NCI-H460 (cell line): Measurements from ENCODE around the gene CTXN1. TPM values are rescaled to one million over a fixed set of nuclear protein-coding genes. Genes with fewer than 3 reads are reported as not detected.
"Not testable (repeated sequence)": the region's sequence is repeated elsewhere in the genome, so short reads cannot be mapped to it uniquely, and the experiment has no call there.

Experiments
- DNase-seq: peaks from one replicate; pipeline ENCODE4 v3.0.0-alpha.2; 2016; ENCODE audit warnings: low read depth; ENCODE audit errors: extremely low read depth
- total RNA-seq: library from RNA; depleted of rRNA; stranded (reverse); fragments of >200 nt; shearing (Covaris generic); gene quantifications from 2 replicates; pipeline ENCODE4 v1.2.3, GENCODE V29; 2014

The CTXN1 gene
- total RNA-seq, 1 experiment from 2014 or later, result 1.7 TPM

DNA sequence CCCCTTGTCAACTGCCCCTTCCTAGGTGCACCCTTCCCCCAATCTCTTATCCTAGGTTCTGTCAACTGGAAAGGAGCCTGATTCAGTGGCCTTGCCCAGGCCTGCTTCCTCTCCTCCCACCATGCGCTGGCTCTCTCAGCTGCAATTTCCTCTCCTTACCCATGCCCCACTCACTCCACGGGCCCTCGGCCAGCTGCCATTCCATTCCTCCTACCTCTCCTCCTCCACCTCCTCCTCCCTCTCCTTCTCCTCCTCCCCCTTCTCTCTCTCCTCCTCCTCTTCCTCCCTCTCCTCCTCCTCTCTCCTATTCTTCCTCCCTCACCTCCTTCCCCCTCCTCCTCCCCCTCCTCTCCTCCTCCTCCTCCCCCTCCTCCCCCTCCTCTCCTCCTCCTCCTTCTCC, 27.1 kb upstream of the CTXN1 start:
- no peak for DNase-seq

DNA sequence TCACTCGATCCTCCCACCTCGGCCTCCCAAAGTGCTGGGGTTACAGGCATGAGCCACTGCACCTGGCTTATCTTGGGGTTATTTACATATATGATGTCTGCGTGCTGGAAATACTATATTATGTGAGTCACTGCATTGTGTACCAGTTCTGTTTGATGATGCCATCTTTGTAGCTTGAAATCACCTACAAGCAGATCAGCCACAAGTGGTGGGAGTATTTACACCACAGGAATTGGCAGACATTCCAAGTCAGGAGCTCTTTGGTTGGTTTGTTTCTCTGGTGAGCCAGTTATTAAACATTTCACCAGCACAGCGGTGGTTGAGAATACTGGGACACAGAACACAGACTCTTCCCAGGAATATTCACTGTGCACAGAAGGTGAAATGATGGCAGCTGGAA, 22.0 kb upstream of the CTXN1 start:
- no peak for DNase-seq

DNA sequence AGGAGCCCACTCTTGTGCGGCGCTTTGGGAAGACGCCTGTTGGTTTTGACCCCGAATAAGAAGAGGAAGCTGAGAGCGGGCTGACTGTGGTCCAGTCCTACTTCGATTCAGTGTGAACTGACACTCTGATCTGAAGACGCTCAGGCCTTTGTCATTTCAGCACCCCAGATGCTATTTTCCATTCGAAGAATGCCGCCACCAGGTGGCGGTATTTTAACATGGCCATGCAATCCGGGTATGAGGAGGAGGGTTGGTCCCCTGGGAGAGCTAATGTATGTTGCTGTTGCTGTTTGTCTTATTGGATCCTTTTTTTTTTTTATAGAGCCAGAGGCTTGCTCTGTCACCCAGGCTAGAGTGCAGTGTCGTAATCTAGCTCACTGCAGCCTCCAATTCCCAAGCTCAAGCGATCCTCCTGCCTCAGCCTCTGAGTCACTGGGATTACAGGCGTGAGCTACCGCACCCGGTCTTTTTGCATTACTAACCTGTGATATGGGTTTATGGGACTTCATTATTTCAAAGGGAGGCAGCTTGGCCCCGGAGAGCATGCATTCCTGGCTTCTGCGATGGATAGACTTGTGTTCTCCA, 18.3 kb upstream of the CTXN1 start:
- peak; percentile 91 for DNase-seq

DNA sequence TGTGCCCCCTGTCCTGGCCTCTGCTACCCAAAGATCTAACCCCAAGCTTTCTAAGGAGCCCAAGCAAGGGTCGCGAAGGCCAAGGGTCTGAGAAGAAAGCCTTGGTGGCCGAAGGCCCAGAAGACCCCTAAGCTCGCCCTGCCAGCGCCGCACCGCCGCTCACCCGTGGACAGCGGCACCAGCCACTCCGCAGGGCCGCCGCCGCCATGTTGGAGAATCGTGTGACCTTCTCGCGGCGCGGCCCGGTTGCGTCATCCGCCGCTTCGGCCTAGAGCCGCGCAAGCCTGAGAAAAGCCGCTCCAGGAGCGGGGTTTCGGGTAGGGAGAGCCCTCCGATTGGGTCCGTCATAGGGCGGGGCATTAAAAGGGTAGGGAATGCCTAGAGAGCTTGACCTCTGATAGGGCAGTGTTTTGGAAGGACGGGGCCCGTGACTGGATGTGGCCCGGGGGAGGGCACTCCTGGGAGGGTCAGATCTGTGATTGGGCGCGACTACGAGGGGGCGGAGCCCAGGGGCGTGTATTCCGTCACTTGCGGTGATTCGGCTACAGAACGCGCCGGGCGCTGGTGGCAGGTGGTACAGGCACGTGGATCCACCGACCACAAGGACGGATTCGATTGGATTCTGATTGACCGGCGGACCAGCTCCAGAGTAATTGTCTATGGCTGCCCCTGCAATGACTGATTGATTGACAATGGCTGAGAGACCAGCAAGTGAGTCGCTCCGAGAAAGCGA, 17.7 kb upstream of the CTXN1 start, which contains the start of gene TIMM44:
TSS of gene TIMM44 (minus strand) at position 223 of the 733 bp plus-strand sequence. CDS start at position 208, 15 bp downstream.
- peak; percentile 99 for DNase-seq

DNA sequence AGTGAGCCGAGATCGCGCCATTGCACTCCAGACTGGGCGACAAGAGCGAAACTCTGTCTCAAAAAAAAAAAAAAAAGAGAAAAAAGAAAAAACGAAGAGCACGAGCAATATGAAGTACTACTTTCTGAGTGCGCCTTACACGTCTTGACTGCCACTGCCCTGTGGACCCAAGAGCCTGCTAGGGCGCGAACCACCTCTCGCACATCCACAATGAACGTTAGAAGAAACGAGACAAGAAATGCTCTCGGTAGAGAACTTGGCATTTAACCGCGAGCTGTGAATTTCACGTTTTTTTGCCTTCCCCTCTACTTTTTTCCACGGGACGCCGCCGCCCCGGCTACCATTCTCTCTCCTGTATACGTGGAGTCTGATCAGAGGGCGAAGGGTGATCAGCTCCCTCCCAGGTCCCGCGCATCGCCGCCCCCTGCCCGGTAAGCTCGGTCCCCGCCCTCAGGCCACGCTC, 17.1 kb upstream of the CTXN1 start:
- DNase-seq, result no peak

DNA sequence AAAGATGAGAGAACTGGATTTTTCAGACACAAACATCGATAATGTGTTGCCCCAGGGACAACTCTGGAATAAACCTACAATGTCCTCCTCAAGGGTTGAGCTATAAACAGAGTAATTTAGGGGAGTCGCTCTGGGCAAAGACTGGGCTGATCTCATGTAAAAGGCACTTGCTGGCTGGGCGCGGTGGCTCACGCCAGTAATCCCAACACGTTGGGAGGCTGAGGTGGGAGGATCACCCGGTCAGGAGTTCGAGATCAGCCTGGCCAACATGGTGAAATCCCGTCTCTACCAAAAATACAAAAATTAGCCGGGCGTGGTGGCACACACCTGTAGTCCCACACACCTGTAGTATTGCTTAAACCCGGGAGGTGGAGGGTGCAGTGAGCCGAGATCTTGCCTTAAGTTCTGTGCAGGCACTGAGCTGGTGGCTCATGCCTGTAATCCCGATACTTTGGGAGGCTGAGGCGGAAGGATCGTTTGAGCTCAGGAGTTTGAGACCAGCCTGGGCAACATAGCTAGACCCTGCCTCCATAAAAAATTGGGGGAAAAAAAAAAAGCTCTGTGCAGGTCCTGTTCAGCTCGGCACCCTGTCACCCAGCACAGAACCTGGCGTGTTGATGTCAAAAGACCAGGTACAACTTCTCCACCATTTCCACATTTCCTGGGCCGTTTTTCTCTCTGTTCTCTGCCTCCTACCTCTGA, 16.1 kb upstream of the CTXN1 start:
- no peak for DNase-seq

DNA sequence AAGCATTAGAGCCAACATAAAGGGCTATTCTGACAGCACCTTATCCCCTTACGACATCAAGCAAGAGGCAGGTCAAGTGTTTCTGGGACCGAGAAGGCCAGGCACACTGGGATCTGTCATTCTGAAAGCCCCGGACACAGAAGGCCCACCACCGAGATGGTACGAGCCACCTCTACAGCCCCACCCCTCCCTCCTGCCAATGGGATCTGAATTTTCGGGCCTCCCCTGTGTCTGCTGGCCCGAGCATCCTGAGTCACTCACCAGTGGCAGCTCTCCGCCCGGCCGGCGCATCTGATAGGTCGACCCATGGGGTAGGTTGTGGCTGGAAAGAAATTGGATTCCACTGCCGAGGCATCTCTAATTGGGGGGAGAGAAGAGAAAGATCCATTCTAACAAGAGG, 14.9 kb upstream of the CTXN1 start:
- no peak for DNase-seq

DNA sequence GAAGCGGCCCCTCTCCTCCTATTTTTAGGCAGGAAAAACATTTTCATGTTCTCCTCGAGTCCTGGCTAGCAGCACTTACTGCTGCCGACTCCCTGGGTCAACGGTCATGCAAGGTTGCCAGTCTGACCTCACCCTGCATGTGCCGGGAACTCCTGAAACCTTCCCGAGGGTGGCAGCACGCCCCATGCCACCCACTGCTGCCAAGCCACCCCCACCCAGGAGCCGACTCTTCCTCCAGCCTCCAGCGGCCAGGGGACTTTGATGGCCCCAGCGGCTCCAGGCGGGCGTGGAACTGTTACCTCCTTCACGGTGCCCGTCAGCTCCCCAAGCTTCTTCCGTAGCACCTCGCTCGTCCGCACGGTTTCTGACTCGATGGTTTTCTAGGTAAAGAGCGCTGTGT, 8.8 kb upstream of the CTXN1 start:
- DNase-seq, result no peak

DNA sequence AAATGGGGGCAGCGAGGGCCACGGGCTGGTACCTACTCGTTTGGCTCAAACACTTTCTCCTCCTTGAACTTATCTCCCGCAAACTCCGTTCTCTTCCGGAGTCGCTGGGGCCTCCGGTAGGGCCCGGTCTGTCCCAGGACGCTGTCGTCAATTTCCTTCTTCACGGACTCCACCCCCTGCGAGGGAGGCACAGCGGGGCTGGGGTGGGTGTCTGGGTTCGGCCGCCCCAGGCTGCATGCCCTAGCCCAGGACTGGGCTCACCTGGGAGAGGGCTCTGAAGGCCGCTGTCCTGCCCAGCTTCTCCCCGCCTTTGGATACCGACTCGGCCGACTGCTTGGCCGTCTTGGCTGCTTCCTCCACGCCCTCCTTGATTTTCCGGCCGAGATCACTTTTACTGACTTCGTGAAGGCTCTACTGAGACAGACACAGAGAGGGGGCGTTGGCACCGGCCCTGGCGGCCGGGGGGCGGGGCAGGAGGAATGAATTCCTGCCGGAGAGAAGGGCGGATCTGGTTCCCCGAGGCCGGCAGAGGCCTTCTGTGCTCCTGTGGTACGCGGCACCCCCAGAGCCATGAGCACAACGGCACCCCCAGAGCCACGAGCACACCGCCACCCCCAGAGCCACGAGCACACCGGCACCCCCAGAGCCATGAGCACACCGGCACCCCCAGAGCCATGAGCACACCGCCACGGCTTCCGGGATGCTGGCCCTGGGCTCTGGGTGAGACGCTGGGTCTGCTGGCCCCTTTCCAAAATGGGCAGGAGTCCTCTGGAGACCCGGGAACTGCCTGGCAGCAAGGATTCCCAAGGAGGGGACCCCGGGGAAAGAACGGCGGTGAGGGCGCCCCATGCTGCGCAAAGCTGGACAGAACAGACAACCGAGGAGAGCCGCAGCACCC, 8.1 kb upstream of the CTXN1 start:
- DNase-seq, result no peak

DNA sequence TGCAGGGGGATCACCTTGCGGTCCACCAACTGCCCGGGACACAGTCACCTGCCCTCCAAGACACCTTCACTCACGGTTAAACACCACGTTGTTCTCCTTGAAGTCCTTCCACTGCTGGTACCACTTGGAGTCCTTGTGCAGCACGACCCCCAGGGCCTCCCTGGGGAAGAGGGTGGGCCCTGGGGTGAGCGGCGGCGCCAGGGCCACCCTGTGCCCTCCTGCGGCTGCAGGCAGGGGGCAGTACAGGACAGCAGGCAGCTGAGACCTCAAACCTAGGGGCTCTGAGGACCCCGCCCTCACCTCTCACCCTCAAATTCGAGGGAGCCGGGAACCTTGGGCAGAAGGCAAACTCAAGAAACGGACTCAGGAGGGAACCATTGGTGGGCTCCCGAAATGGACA, 7.5 kb upstream of the CTXN1 start:
- DNase-seq, result no peak

DNA sequence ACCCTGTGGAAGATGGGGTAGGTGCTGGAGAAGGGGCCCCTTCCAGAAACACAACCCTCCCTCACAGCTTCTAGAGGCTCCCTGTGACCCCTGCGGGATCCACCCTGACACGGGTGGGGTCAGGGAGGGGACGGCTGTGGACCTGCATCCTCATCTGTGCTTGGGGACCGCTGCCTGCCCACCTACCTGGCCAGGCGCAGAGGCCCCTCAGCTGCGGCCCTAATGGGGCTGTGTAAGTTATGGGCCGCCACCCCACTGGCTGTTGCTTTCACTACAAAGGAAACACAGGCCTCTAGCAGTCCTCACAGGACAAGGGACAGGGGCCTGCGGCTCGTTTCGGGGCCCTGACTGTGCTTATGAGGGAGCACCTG, 7.0 kb upstream of the CTXN1 start:
- no peak for DNase-seq

DNA sequence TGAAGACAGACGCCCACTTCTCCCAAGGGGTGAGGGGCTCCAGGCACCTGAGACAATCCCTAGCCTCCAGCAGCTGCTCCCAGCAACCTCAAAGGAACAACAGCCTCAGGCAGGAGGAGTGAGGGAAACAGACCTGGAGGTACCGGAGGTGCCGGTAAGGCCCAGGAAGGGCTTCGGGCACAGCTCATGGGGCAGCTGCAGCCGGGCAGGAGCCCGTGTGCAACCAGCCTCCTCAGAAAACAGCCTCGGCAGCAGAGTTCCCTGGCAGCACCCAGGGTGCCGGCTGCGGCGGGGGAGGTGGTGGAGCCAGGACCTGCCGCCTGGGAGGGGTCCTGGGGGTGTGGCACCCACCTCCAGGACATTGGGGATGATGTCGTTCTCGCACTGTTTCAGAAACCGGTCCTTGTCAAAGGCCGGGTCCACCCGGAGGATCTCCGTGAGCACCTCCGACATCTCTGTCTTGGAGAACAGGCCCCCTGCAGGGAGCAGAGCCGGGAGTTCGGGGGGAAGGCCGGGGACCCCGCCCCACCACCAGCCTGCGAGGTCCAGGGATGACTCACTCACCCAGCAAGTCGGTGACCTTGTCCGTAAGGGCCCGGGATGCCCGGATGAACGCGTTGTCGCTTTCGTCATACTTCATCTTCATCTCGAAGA, 6.5 kb upstream of the CTXN1 start:
- DNase-seq, result no peak

DNA sequence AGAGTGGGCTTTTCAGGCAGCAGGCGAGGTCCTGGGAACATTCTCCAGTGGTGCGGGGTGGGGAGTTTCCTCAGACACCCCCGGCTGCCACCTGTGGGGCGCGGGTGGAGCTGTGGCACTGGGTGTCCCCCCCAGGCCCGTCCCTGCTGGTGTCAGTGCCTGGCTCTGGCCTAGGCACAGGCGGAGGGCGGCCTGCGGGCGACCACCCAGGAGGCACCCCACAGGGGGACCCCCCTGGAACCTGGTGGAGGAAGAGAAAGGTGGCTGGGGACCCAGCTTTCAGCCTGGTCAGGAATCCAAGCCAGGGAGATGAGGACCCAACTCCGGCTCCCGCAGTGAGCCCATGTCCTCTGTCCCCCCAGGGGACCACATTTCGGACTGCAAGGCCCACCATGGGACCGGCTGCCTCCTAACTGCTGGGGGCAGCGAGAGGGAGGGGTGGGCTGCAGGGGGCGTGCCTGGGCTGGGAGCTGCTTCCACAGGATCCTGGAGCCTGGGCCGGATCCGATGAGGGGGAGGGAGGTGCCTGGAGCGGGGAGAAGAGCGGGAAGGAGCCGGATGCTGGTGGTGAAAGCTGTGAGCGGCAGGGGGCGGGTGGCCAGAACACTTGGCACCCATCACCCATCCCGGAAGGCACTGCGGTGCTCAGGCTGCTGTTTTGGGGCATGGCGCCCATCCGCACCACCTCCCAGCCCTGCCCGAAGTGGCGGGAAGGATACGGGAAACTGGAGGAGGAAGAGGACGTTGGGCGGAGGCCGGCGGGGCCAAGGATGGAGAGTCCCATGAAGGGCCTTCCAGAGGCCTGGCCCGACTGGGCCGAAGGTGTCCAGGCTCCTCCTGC, 5.5 kb upstream of the CTXN1 start:
- no peak for DNase-seq

DNA sequence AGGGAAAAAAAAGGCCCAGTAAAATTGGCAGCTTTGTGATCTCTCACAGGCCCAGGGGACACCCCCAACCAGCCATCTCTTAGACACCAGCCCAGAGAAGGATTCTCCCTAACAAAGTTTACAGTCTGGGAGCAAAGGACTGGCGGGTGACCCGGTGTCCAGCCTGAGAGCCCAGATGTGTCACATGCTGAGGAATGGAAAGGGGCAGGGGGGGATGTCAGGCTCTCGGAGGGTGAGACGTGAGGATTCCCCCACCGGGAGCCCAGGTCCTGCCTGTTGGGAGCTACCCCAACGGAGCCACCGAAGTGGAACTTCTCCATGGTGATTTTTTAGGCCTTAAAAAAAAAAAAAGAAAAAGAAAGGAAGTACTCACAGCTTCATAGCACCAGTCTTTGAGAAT, 4.8 kb upstream of the CTXN1 start:
- DNase-seq, result no peak

DNA sequence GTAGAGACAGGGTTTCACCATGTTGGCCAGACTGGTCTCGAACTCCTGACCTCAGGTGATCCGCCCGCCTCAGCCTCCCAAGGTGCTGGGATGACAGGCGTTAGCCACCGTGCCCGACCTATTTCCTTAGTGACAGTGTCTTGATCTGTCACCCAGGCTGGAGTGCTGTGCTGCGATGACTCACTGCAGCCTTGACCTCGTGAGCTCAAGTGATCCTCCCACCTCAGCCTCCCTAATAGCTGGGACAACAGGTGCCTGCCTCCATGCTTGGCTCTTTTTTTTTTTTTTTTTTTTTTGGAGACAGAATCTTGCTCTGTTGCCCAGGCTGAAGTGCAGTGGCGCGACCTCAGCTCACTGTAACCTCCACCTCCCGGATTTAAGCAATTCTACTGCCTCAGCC, 4.1 kb upstream of the CTXN1 start:
- DNase-seq, result not testable (repeated sequence)

DNA sequence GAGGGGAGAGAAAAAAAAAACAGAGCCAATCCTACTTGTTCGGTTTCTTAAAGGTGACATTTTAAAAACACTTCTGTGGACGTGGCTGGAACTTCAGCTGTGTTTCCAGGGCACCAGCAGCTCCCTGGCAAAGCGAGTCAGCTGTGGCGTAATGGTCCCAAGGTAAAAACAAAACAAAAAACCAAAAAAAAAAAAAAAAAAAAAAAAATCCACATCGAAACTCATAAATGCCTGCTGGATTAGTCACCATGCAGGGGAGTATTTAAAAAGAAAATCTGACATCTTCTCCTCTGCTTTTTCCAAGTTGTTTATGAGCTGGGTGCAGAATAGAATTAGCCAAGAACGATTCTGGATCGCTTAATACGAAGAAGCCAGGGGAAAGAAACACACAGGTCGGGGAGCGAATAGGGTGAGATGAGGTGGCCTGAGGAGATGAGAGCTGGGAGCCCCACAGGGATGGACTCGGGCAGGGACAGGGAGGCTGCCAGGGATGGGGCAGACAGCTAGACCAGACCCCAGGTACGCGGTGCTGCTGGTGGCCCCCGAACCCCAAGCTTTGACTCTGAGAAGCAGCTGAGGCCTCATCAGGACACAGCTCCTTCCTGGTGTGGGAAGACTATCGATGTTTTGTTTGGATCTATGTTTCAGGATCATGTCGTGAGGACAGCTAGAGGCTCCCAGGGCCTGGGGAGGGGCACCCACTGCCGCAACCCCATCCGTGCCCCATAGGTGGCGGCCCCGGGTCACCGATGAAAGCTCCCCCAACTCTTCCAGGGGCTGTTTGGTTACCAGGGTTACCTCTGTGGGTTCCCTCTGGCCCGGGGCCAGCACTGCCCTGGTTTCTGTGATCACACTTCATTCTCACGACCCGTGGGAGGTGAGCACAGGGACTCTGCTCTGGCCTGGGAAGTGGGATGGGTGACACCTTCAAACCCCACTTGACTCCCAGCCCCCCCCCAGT, 3.1 kb upstream of the CTXN1 start:
- DNase-seq, result no peak

DNA sequence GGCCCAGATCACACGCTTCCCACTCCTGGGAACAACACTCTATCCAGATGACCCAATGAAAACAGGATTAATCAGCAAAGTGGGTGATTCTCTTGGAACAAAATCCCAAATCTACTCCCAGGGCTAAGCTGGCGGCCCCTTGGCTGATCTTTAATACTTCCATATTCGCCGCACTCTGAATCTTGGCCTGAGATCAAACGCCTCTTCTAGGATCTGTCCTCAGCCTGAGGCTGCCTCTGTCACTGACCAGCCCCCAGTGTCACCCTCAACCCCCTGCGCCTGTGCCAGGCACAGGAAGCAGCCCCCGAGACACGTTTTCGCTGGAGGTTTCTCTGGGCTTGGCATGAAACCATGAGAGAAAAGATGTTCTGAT, 2.4 kb upstream of the CTXN1 start:
- no peak for DNase-seq

DNA sequence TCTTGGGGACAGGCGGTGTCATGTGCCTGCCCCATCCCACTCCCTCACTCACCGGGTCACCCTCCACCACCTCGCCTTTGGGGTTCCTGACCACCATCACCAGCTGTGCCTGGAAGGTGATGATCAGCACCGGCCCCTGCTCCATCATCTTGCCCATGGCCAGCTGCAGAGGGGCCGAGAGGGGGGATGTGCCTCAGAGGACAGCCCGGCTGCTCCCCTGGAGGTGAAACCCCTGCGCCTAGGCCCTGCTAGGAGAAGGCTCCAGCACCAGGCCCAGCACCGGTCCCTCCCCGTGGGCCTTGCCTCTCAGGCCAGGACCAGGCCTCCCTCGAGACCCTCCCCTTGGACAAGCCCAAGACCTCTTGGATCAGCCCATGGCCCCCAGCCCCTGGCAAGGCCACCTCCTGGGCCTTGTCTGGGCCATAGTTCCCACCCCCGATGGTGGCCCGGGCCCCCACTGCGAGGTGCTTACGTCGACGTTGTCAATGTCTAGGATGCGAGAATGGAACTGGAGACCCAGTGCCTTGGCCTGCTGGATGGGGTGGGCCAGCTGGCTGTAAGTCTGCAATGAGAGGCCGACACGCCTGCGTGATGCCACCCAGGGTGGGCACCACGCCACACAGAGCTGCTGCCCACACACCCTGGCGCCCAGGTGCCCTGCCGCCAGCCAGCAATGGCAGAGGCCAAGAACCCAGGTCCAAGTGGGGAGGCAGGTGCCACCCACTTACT, 1.8 kb upstream of the CTXN1 start:
- DNase-seq, result no peak
